ENCODE measurements around the gene PPP1R9A.
A peak's percentile ranks its signal among the peaks of the same experiment; 100 is the strongest.

Gene PPP1R9A

DNA sequence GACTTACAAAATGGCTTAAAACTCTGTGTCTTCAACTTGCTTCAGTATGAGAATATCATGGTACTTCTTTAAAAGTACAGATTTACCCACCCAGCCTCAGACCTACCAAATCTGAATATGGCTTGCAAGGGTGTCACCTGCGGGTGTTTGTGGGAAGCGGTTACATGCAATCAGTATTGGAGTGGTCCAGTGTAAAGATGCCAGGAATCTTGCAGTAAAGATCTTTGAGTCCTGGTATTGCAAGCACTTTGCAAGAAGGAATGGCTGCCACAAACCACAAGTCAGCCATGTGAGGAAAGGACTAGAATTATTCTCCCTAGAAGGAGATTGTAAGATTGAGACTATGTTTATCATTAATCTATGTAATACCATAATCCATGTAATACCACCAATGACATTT is 301.9 kb downstream of the PPP1R9A start:
- no peak for DNase-seq

DNA sequence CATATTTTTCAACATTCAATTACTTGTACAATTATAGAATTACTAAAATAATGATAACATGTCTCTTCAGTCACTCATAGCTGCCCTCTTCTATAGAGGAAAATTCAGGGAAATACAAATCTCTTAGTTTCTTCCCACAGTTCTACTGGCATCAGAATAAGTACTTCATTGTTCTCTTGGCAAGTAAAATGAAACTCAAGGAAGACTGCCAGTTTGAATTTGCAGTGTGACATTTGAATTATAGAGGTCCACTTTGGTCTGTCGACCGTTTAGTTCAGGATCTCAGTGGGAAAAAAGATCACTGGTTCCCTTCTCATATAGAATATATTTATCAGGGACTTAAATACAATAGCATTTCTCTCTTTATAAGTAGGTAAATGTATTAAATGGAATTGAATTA is 302.4 kb downstream of the PPP1R9A start:
- peak in 1 of 2 experiments; percentile 3 for DNase-seq

DNA sequence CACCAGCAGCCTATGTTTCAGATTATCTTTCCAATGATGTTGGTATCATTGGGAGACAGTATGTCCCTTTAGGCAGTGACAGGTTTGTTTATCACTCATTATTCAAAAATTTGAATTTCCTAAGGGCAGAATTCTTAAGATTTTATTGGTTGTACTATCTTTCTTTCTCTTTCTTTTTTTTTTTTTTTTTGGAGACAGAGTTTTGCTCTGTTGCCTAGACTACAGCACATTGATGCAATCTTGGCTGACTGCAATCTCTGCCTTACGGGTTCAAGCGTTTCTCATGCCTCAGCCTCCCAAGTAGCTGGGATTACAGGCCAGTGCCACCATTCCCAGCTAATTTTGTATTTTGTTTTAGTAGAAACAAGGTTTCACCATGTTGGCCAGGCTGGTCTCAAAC is 305.8 kb downstream of the PPP1R9A start:
- DNase-seq, result no peak

DNA sequence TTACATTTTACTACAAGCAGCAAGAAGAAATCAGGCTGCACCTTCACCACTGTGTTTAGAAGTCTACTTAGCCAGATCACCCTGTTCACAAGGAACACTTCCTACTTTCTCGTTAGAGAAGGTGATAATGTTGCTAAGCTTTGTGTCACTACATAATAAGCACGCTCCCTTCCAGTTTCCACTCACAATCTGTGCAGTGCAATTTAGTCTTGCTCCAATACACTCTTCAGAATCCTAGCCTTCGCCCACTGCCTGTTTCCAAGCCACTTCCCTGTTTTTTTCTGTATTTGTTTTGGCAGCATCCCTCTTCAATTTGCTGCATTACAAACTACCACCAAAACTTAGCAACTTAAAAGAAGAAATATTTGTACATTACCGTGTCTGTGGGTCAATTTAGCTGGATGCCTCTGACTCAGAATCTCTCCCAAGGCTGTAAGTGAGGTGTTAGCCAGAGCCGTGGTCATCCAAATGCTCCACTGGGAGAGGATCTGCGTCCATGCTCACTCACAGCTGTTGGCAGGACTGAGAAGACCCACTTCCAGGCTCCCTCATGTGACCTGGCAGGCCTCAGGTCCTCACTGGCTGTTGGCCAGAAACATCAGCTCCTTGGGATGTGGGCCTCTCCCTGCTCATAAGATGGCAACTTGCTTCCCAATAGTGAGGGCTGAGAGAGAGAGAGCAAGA is 306.6 kb downstream of the PPP1R9A start:
- peak; percentile 14 to 62 for DNase-seq

DNA sequence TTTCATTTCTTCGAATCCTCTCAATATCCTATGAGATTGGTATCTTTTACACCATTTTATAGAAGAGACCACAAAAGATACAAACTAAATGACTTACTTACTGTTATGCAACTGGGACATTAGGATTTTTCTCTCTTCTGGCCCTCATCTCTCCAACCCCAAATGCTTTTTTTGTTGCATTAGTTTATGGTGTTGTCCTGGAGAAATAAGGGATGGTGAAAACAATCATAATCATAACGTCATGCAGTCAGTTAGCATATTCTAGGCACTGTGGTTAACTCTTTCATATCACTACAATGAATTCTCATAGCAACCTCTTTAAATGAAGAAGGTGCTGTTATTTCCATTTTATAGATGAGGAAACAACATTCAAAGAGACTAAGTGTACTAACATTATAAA is 312.3 kb downstream of the PPP1R9A start:
- no peak for DNase-seq

DNA sequence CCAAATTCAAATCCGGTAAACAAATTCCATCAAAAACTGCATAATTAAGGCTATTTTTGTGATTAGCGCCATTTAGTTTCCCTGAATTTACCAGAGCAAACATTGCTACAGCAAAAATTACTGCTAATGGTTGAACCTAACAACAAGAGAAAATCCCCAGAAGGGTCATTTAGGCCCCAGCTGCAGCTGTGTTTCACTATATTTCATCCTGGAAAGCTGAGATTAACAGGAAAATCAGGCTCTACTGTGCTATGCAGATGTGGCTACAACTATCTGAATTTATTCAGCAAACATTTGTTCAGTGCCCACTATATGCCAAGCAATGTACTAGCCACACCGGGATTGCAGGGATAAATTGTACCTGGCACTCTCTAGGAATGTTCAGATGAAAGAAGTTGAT is 312.9 kb downstream of the PPP1R9A start:
- no peak for DNase-seq

DNA sequence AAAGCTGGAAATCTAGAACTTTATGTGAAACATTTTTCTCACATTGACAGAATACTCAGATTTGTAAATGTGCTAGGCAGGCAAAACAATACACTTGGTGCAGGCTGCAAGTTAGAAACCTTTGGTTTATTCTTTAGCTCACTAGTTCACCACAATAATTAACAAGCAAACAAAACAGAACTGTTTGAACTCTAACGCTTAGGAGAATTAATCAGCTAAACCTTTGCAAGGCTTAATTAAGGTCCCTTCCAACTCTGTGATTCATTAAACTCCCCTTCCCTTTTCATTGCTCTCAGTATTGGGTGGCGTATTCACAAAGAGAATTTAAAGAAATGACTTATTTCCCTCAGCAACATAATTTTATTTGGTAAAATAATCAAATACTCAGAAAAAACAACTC is 317.9 kb downstream of the PPP1R9A start:
- no peak for DNase-seq

DNA sequence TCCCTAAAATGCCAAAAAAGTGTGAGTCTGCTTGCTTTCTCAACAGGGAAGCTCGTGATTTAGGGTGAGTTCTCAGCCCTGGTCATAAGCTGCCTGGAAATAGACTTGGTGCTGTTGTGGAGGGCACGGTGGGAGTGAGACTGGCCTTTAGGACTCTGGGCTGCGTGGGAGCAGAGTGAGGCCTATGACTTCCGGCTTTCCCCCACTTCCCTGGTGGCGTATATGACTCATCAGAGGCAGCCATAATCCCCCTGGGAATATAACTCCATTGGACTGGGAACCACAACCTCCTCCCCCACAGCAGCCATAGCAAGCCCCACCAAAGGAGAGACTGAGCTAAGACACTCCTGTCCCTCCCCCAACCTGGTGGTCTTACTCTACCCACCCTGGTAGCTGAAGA is 321.9 kb downstream of the PPP1R9A start:
- no peak for DNase-seq

DNA sequence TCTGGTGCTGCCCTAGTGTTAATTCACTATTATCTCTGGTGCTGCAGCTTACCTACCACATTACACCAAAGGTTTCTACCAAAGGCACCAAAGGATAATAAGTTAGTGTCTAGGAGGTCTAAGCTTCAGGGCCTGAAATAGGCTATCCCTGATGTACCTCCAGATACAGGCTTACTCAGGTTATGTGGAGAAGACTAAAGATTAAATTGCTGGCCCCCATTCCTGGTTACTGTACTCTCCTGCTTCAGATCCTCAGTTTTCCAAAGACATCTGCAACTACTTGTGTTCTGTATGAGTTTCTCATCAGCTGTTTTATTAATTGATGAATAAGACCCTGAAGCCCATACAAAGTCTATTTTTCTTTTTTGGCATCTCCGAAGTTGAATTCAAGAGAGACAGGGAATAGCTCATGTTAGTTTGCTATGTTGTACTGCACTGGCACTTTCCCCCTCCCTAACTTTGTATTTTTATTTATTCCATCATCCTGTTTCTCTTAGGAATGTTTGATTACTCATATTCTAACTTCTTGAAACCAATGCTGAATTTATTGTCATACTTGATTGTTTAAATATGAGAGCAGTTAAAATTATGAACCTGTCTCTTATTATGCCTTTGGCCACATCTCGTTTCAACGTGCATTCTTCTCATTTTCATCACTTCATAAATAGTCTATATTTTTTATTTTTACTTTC is 331.0 kb downstream of the PPP1R9A start:
- no peak for DNase-seq

DNA sequence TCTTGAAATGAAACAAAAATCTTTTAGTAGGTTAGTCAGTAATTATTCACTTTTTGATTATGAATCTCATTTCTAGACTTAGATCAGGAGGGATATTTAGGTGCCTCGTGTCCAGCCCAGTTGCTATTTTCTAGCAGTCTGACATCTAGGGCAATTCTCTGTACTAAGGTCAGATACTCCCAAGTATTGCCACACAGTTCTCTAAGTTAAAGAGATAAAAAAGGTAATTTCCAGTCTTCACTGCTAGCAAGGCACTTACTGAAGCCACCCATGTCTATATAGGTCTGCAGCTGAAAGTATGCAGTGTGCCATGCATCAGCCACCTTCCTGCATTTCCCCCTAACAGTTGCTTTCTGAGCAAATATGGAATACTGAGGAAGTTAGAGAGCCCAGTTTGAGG is 333.5 kb downstream of the PPP1R9A start:
- DNase-seq, result no peak

DNA sequence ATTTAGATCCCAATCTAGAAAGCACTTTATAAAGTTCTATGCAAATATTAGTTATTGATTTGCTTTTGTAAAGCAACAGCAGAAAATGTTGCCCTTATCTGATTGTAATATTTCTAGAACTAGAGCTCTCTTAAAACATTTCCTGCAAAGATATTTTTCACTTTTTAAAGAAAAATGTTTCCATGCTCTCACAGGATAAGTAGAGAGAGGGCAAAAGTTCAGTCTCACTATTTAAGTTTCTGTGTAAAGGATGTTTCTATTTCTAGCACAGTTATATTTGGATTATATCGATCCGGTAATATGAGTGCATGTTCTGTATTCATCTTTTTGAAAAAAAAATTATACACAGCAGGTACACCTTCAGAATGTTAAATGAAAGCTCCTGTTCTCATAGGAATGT is 334.9 kb downstream of the PPP1R9A start:
- DNase-seq, result no peak

DNA sequence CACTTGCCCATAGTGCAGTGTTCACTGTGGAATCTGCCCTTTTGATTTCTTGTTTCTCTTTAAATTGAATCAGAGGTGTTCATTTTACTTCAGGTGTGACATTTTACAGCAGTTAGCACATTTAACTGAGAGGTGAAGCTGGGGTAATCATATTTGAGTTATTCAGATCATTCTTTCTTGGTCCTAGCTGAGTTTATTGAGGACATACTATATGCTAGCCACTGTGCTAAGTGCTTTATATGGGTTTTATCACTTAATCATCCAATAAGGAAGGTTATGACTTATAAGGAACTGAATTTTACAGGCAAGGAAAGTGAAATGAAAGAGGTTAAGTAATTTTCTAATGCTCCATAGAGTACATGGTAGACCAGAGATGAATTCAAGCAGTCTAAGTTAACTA is 337.2 kb downstream of the PPP1R9A start:
- DNase-seq, result no peak

DNA sequence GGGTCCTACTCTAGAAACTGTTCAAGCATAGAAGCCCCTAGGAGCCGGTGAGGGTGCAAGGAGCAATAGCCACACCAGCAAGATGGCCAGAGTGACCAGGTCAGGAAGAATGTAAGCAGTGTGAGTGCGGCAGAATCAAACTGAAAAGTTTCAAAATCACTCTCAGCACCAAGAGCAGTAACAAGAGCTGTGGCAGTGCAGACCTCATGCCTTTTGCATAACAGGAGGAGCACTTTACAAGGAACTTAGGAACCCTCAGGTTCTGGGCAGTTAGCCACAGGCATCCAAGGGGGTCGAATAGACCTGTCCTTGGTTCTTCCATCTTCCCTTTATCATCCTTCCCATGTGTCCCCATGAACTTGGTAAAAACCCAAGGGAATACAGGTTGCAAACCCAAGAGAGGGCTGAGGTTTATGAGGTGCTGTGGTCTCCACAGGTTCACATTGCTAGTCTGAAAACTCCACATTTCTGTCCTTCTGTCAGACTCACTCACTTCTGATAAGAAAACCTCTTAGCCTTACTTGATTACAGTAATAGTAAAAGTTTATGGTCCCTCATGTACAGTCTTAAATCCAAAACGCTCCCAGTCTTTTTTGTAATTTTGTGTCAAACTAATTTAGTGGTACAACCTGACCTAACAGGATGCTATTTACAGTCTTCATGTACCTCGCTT is 338.6 kb downstream of the PPP1R9A start:
- DNase-seq, result no peak

DNA sequence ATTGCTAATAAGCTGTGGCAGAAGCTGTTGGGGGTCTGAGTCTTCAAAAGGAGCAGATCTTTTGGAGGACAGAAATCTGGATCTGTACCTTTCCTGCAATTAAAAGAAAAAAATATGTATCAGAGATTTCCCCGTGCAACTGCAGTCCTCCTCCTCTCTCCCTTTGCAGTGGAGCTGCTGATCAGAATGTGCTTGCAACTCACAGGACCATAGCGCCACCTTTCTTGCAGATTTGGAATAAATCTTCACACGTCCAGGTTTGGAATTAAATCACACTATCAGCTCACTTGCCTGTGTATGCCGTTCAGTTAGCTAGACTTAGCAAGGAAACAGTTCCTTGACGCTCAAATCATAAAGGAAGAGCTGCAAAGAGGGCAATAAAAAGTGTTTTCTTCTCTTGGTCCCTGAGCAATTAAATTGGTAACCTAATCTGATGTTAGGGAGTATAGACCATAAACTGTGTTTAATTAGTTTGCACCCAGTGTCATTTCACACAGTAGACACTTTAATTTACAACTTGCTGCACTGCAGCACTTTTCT is 339.5 kb downstream of the PPP1R9A start:
- peak; percentile 32 to 67 for DNase-seq

DNA sequence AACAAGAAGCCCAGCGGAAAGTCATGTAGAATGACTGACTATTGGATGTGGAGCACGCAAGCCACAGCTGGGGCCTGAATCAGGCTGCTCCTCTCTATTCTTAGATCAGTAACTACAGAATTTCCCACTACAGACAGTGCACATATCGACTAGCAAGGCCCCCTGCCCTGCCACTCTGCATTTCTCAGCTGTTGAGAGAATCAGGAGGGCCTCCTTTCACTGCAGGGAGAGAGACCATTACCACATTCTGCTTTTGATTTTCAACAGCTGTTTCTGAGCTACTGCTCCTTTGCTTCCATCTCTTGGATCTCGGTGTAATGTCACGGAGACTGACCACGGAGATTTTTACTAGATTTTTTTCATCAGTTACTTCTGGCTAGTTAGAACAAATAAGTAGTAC is 343.2 kb downstream of the PPP1R9A start:
- DNase-seq, result no peak

DNA sequence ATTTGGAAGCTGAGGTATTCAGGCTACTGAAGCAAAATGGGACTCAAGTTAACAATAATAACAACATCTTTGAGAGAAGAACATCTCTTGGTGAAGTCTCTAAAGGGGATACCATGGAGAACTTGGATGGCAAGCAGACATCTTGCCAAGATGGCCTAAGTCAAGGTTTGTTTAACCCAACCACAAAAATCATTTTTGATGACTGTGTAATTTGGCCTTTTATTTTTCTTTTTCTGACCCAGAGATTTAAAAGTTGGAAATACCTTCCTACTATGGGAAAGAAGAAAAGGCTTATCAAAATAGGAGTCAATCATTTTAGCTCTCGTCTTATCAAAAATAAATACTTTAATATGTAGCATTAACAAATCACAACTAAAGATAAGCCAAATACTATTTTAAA is 344.6 kb downstream of the PPP1R9A start:
- no peak for DNase-seq

DNA sequence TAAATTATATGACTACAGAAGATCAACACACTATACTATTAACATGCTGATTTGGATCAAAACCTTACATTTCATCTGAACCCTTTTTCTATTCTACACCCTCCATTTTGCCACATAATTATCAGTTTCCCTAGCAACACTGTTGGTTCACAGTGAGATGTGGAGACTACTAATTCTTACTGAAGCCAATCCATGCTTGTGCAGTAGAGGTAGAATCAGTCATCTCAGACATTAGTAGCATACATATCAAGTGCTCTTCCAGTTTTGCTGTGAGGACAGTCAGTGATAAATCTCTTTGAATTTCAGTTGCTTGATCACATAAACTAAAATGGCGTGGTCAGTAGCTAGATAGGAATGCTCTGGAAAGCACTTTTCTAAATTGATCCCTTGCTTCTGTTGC is 346.6 kb downstream of the PPP1R9A start:
- DNase-seq, result no peak

DNA sequence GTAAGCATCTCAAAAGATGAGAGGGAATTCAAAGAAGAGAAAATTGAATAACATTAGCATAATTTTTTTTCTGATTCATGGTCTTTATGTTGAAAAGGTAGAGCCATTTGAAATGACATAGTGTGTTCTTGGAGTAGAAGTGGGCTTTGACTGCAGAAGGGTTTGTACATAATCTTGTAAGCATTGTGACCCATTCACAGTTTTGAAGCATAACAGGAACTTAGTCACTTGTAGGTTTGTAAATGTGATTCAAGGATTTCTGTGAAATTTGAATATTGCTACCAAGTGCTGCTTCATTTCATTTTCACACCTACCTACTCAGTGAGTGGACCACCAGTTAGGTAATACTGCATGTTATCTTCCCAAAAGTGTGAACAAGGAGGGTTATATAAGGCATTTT is 348.3 kb downstream of the PPP1R9A start:
- no peak for DNase-seq

DNA sequence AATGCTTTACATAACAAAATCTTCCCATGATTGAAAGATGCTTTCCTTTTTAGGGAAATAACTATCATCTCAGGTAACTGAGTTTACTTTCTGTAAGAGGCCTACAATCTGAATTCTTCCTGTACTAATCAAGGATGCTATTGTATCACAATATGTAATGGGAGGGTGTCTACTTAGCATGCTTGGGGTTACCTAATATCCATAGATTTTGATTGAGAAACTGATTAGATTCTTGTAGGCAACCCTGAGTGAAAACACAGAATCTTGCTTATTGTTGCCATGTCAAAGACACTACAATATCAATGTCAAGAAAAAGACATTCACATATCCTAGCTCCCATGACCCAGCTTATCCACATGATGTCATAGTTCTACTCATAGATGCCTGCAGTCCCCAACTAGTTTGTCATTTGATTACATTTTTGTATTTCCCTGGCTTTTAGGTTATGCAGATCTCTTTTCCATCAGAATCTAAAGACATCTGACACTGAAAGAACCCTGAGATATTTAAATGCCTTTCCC is 354.6 kb downstream of the PPP1R9A start:
- no peak for DNase-seq

DNA sequence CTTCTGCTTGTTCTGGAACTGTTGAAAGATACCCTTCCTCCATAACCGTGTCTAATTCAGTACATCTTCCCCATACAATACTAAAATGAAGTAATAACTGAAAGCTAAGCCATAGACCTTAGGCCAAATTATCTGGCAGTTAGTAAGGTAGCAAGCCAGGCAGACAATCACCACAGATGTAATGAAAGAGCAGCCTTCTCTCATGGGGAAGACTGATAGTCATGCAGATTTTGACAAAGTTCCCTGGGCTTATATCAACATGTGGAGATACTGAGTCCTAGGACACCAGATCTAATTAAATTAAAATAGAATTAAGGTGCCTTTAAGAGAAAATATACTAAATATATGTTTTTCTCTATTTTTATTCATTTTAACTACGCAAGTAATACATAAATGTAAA is 355.5 kb downstream of the PPP1R9A start:
- no peak for DNase-seq

DNA sequence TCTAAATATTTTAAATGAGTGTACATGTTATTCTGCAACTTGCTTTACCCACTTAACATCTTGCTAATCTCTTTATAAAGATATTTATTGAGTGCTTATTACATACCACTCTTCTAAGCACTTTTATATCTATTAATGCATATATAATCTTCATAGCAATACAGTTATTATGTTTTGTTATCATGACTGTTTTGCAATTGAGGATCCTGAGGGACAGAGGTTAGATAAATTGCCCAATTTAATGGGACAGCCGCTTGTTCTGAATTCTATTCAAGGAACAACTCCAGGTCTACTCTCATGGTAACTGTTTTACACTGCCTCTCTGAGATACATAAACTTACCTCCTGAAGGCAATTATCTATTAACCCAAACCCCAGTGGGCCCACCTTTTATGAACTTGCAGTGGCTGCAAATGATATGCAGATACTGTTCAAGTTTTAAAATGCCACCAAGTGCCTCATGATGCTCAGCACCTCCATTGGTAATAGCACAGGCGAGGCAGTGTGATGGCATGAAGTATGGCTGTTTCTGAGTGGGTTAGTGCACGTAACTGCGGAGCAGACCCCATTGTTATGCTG is 356.5 kb downstream of the PPP1R9A start:
- DNase-seq, result no peak

DNA sequence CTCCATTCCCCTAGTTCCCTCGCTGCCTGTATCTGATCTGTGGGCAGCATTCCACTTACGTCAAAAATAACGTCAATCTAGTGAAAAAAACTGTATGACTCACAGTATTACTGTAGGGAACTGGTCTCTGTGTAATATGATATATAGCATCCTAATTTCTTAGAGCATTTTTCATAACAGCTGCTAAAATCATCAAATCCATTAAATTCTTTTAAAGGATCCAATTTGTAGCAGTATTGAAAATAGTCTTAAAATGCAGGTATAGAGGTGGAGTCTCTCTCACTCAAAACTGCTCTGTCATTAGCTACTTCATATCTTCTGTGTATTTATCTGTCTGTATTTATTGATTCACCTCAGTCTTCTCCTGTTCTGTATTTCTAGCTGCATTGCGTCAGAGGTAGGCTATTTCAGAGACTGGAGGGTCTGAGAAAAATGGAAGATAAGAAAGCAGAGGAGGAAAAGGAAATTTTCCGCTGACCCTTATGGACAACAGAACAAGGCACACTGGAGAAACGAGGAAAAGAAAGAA is 357.0 kb downstream of the PPP1R9A start:
- DNase-seq, result no peak

DNA sequence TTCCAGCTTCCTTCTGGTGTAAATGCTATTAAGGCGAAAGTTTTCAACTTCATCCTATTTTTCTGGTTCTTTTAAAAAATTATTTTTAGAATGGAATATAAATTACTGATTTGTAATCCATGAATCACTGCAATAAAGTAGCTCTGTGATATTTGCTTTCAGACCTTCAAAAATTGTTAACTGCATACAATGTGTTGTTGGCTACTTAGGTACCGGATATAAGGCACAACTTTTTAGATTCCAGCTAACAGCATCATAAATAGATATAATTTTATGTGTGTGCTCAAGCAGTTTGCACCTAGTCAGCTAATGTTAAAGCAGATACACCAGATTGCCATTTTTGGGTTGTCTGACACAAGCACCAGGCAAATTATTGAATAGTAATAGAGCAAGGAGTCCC is 358.2 kb downstream of the PPP1R9A start:
- DNase-seq, result no peak
